Mesenchymal stem cell (in vitro differentiated cells and primary cell): ENCODE results near the gene FBXO2.

Experiments used
- DNase-seq: peaks from one replicate; pipeline ENCODE4 v3.0.0-alpha.2; 2013
- H2AFZ ChIP-seq: one replicate; pipeline ENCODE4 v1.6.1; 2013; ENCODE audit warnings: low read depth, mild to moderate bottlenecking, control low read depth, inconsistent platforms, low read length, moderate library complexity
- H2AK5ac ChIP-seq: 2 replicates; pipeline ENCODE4 v1.6.1; 2013; ENCODE audit warnings: low read length, moderate library complexity, mild to moderate bottlenecking, inconsistent platforms; ENCODE audit not compliant: severe bottlenecking
- H2BK120ac ChIP-seq: one replicate; pipeline ENCODE4 v1.6.1; 2013; ENCODE audit warnings: low read depth, mild to moderate bottlenecking, inconsistent platforms, low read length, moderate library complexity
- H2BK12ac ChIP-seq, 2 experiments: one replicate each; pipeline ENCODE4 v1.6.1; 2013; ENCODE audit warnings: inconsistent platforms in 2 of 2, low read length in 2 of 2, mild to moderate bottlenecking in 2 of 2, moderate library complexity in 2 of 2, control low read depth in 1 of 2
- H2BK15ac ChIP-seq: one replicate; pipeline ENCODE4 v1.6.1; 2013; ENCODE audit warnings: mild to moderate bottlenecking, low read depth, inconsistent platforms; ENCODE audit not compliant: poor library complexity, severe bottlenecking
- H2BK5ac ChIP-seq: 2 replicates; pipeline ENCODE4 v1.6.1; 2013; ENCODE audit warnings: low read depth, mild to moderate bottlenecking, low read length, control low read depth, inconsistent platforms; ENCODE audit not compliant: poor library complexity, severe bottlenecking
- H3K14ac ChIP-seq, 2 experiments: one replicate each; pipeline ENCODE4 v1.6.1; 2013; ENCODE audit warnings: inconsistent platforms in 2 of 2, low read length in 2 of 2, control low read depth in 1 of 2, mild to moderate bottlenecking in 1 of 2, moderate library complexity in 1 of 2
- H3K18ac ChIP-seq, 2 experiments: one replicate each; pipeline ENCODE4 v1.6.1; 2013; ENCODE audit warnings: inconsistent platforms in 2 of 2, low read length in 2 of 2, control low read depth in 1 of 2, low read depth in 1 of 2, mild to moderate bottlenecking in 1 of 2
- H3K23ac ChIP-seq, 2 experiments: one replicate each; pipeline ENCODE4 v1.6.1; 2013; ENCODE audit warnings: inconsistent platforms in 2 of 2, low read length in 2 of 2, mild to moderate bottlenecking in 2 of 2, moderate library complexity in 2 of 2, control low read depth in 1 of 2
- H3K27ac ChIP-seq: 2 replicates; pipeline ENCODE4 v1.5.1; 2013; ENCODE audit warnings: mild to moderate bottlenecking, moderate library complexity, low read length, control low read depth, inconsistent platforms; ENCODE audit not compliant: poor library complexity, severe bottlenecking
- H3K27me3 ChIP-seq, 2 experiments: 2 replicates each; pipeline versions ENCODE4 v1.6.1 to v1.7.0; 2013; ENCODE audit warnings: low read length in 2 of 2, mild to moderate bottlenecking in 2 of 2, moderate library complexity in 2 of 2, control low read depth in 1 of 2, inconsistent platforms in 1 of 2; ENCODE audit not compliant: control insufficient read depth in 1 of 2, insufficient read depth in 1 of 2
- H3K36me3 ChIP-seq, 2 experiments: 2 replicates each; pipeline versions ENCODE4 v1.6.1 to v1.7.0; 2013; ENCODE audit warnings: low read length in 2 of 2, control low read depth in 1 of 2, inconsistent platforms in 1 of 2, low read depth in 1 of 2, mild to moderate bottlenecking in 1 of 2; ENCODE audit not compliant: insufficient read depth in 2 of 2, control insufficient read depth in 1 of 2
- H3K4ac ChIP-seq, 2 experiments: one replicate each; pipeline ENCODE4 v1.6.1; 2013; ENCODE audit warnings: inconsistent platforms in 2 of 2, low read length in 2 of 2, mild to moderate bottlenecking in 2 of 2, moderate library complexity in 2 of 2, control low read depth in 1 of 2, low read depth in 1 of 2
- H3K4me1 ChIP-seq: 2 replicates; pipeline ENCODE4 v1.6.1; 2013; ENCODE audit warnings: low read depth, low read length, control low read depth; ENCODE audit not compliant: control insufficient read depth, insufficient read depth
- H3K4me2 ChIP-seq: 2 replicates; pipeline ENCODE4 v1.6.1; 2013; ENCODE audit warnings: low read length, mild to moderate bottlenecking, inconsistent platforms; ENCODE audit not compliant: poor library complexity, severe bottlenecking
- H3K4me3 ChIP-seq, 2 experiments: 2 replicates each; pipeline versions ENCODE4 v1.5.1 to v1.7.0; 2013; ENCODE audit warnings: low read length in 2 of 2, mild to moderate bottlenecking in 2 of 2, control low read depth in 1 of 2, low read depth in 1 of 2; ENCODE audit not compliant: insufficient read depth in 1 of 2
- H3K79me1 ChIP-seq: replicated peaks from 2 replicates; pipeline ENCODE4 v1.6.1; 2013; ENCODE audit warnings: mild to moderate bottlenecking, control low read depth, low read length, inconsistent platforms; ENCODE audit not compliant: poor library complexity, severe bottlenecking
- H3K9ac ChIP-seq: 2 replicates; pipeline ENCODE4 v1.7.0; 2013; ENCODE audit warnings: mild to moderate bottlenecking, low read length, moderate library complexity
- H3K9me3 ChIP-seq: 2 replicates; pipeline ENCODE4 v1.7.0; 2013; ENCODE audit warnings: mild to moderate bottlenecking, low read length; ENCODE audit not compliant: control insufficient read depth
- H4K8ac ChIP-seq: one replicate; pipeline ENCODE4 v1.6.1; 2013; ENCODE audit warnings: inconsistent platforms, mild to moderate bottlenecking, low read length, moderate library complexity
- H4K91ac ChIP-seq: one replicate; pipeline ENCODE4 v1.6.1; 2013; ENCODE audit warnings: mild to moderate bottlenecking, low read length, inconsistent platforms
- WGBS: methylation state at CpG from one replicate; pipeline ENCODE4 v1.1.7; 2013; ENCODE audit warnings: mixed read lengths; 5-methylcytosine and 5-hydroxymethylcytosine counted together

Gene FBXO2

DNA sequence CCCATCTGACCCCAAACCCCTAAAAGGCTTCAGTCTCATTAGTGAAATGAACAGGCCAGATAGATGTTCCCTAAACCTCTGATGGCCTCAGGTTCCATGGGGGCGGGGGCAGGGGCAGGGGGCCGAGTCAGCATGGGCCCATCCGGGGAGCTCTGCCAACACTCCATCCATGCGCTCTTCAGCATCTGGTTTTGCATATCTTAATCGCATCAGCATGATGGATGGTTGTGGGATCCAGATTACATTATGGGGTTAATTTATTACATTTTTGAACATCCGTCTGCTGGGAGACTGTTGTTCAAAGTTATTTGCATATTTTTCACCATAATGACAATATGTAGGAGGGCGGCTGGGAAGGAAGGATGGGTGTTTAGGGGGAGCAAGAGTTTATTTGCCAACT lies 29.8 kb upstream of the FBXO2 start:
- H3K79me1 ChIP-seq: peaks cover 11% of the 10 kb centered on the region
- no peak overlapping the region for H2AK5ac ChIP-seq
- no peak overlapping the region for H2BK15ac ChIP-seq
- H3K9ac ChIP-seq: no peak overlapping the region
- H3K4me1 ChIP-seq: peaks cover 14% of the 10 kb centered on the region
- no peak overlapping the region for H2BK5ac ChIP-seq
- no peak overlapping the region for H2BK12ac ChIP-seq
- H3K4me3 ChIP-seq: no peak overlapping the region
- no peak overlapping the region for H4K91ac ChIP-seq
- H3K27ac ChIP-seq: no peak overlapping the region
- no peaks in the 10 kb centered on the region for H3K36me3 ChIP-seq
- DNase-seq: no peak
- no peak overlapping the region for H3K14ac ChIP-seq
- H3K4ac ChIP-seq: no peak overlapping the region
- H4K8ac ChIP-seq: no peak overlapping the region
- H2BK120ac ChIP-seq: no peak overlapping the region
- H3K4me2 ChIP-seq: no peak overlapping the region
- WGBS: 69% methylated on average over 7 of the region's 7 CpGs
- peaks cover 23 to 42% of the 10 kb centered on the region in 2 experiments for H3K27me3 ChIP-seq
- H3K9me3 ChIP-seq: no peaks in the 10 kb centered on the region
- no peak overlapping the region for H3K18ac ChIP-seq
- H2AFZ ChIP-seq: no peak overlapping the region
- no peak overlapping the region for H3K23ac ChIP-seq

DNA sequence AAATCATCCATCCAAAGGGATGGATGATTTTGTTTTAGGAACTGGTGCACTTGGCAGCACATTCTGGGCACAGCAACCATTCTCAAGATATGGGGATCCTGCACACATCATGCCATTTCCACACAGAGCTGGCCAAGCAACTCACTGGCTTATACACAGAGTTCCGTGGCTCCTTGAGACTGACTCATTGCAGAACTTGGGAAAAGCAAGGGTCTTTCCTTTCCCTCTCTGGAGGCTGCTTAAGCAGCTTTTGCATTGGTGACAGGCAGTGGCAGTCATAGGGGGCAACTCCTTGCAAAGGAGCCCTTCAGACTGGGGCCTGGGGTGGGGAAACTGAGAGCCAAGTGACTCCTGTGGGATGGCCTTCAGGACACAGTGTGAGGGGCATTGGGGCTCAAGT lies 28.6 kb upstream of the FBXO2 start:
- H3K14ac ChIP-seq: no peak overlapping the region
- WGBS: 0% methylated on average over 1 of the region's 1 CpG
- no peak for DNase-seq

DNA sequence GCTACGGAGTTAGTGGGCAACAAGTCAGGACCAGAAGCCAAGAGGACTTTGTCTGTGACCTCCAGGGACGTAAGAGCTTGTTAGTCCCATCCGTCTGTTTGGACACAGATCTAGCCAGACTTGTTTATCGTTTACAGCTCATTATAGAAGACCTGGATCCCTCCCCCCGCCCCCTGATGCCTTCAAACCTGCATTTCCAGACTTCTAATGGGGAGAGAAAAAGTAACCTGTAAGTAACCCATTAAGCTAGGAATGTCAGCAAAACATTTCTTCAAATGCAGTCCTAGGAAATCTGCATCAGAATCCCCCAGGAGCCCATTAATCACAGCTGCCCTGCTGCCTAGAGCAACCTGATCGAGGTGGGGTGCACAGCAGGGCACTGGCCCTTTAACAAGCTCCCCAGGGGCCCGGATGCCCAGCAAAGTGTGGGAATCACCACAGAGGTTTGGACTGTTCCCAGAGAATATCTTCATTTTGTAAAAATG lies 28.1 kb upstream of the FBXO2 start:
- Histone ChIP-seq H3K9ac (peak overlapping the region; percentile 87), H2BK15ac (no peak overlapping the region), H3K9me3 (no peaks in the 10 kb centered on the region), H4K8ac (no peak overlapping the region), H3K27me3 (peaks cover 10 to 25% of the 10 kb centered on the region in 2 experiments), H2AK5ac (no peak overlapping the region), H2BK120ac (no peak overlapping the region), H3K23ac (no peak overlapping the region), H2BK12ac (no peak overlapping the region), H2BK5ac (no peak overlapping the region), H2AFZ (no peak overlapping the region), H3K4me1 (peaks cover 14% of the 10 kb centered on the region), H3K4ac (no peak overlapping the region), H3K36me3 (peaks cover 2% of the 10 kb centered on the region in 2 experiments), H3K79me1 (peaks cover 15% of the 10 kb centered on the region), H4K91ac (no peak overlapping the region), H3K27ac (no peak overlapping the region), H3K14ac (no peak overlapping the region), H3K4me3 (no peak overlapping the region), H3K4me2 (no peak overlapping the region), H3K18ac (no peak overlapping the region)
- 5% methylated on average over 6 of the region's 7 CpGs for WGBS
- DNase-seq: no peak

More for the DNA sequence above, 28.6 kb upstream of the FBXO2 start:
- Histone ChIP-seq H3K4me3 (no peak overlapping the region), H3K4me1 (peaks cover 14% of the 10 kb centered on the region), H3K4me2 (no peak overlapping the region), H3K9me3 (no peaks in the 10 kb centered on the region), H2AFZ (no peak overlapping the region), H3K4ac (no peak overlapping the region), H2AK5ac (no peak overlapping the region), H3K27me3 (peaks cover 12 to 29% of the 10 kb centered on the region in 2 experiments), H2BK5ac (no peak overlapping the region), H2BK120ac (no peak overlapping the region), H2BK15ac (no peak overlapping the region), H2BK12ac (no peak overlapping the region), H3K36me3 (no peaks in the 10 kb centered on the region), H3K18ac (no peak overlapping the region), H3K27ac (no peak overlapping the region), H4K8ac (no peak overlapping the region), H3K23ac (no peak overlapping the region), H3K9ac (no peak overlapping the region), H4K91ac (no peak overlapping the region), H3K79me1 (peaks cover 13% of the 10 kb centered on the region)

GRCh38 chr1:11681071-11681771 lies 27.0 kb upstream of the FBXO2 start, which contains the start of gene MAD2L2:
Gene MAD2L2 (minus strand): TSS chr1:11681148. CDS start chr1:11680601, 547 bp downstream.
- H3K36me3 ChIP-seq: peaks cover 10 to 14% of the 10 kb centered on the region in 2 experiments
- peak; percentile 79 for DNase-seq
- H2AK5ac ChIP-seq: no peak within 1 kb of the TSS
- peak within 1 kb of the TSS; percentile 75 for H2BK15ac ChIP-seq
- H3K4me1 ChIP-seq: peaks cover 14% of the 10 kb centered on the region
- peak within 1 kb of the TSS; percentile 25 to 61 for H2BK12ac ChIP-seq
- H4K8ac ChIP-seq: peak within 1 kb of the TSS; percentile 71
- peak within 1 kb of the TSS; percentile 27 to 63 for H3K4ac ChIP-seq
- H2BK5ac ChIP-seq: peak within 1 kb of the TSS; percentile 76
- H2BK120ac ChIP-seq: peak within 1 kb of the TSS; percentile 89
- peaks cover 18% of the 10 kb centered on the region for H3K79me1 ChIP-seq
- peak within 1 kb of the TSS; percentile 51 for H3K27ac ChIP-seq
- peak within 1 kb of the TSS; percentile 92 for H3K18ac ChIP-seq
- no peaks in the 10 kb centered on the region for H3K9me3 ChIP-seq
- peak within 1 kb of the TSS; percentile 90 for H2AFZ ChIP-seq
- peak within 1 kb of the TSS; percentile 3 for H4K91ac ChIP-seq
- peak within 1 kb of the TSS in 1 of 2 experiments; percentile 93 for H3K23ac ChIP-seq
- WGBS: under 1% methylated on average over 61 of the region's 71 CpGs
- H3K4me2 ChIP-seq: peak within 1 kb of the TSS; percentile 81
- peak within 1 kb of the TSS in 1 of 2 experiments; percentile 92 for H3K14ac ChIP-seq
- peaks cover 10 to 22% of the 10 kb centered on the region in 2 experiments for H3K27me3 ChIP-seq
- peak within 1 kb of the TSS; percentile 81 to 92 for H3K4me3 ChIP-seq
- peak within 1 kb of the TSS; percentile 87 for H3K9ac ChIP-seq
